Left lung (tissue), 10 donors: ENCODE data around the gene DOHH. TPM values are rescaled to one million over a fixed set of nuclear protein-coding genes. Genes with fewer than 3 reads are reported as not detected.

Source experiments
- ATAC-seq: fragments of 200-7000 bp; cut with Tn5 transposase; one replicate; pipeline ENCODE4 v1.9.1; 2020; ENCODE audit warnings: moderate library complexity
- DNase-seq, 4 donors: peaks; one replicate each; pipeline ENCODE4 v3.0.0-alpha.2; 2013 to 2020
- H3K27ac ChIP-seq, 2 donors: fragments of 200-600 bp; sonication (generic) in 1 of 2; one replicate each; pipeline versions ENCODE4 v1.5.0 to v1.8.0; 2020 to 2021
- H3K27me3 ChIP-seq, 2 donors: fragments of 200-600 bp; sonication (generic) in 1 of 2; one replicate each; pipeline versions ENCODE4 v1.5.0 to v1.8.0; 2020 to 2021
- H3K36me3 ChIP-seq, 2 donors: fragments of 200-600 bp; sonication (generic) in 1 of 2; one replicate each; pipeline versions ENCODE4 v1.5.0 to v1.8.0; 2020 to 2021
- H3K4me1 ChIP-seq, 2 donors: fragments of 200-600 bp; one replicate each; pipeline ENCODE4 v1.8.0; 2021
- H3K4me3 ChIP-seq, 2 donors: fragments of 200-600 bp; sonication (generic) in 1 of 2; one replicate each; pipeline versions ENCODE4 v1.5.0 to v1.8.0; 2020 to 2021; ENCODE audit warnings: mild to moderate bottlenecking in 1 of 2
- H3K9me3 ChIP-seq, 2 donors: fragments of 200-600 bp; sonication (generic) in 1 of 2; one replicate each; pipeline versions ENCODE4 v1.5.0 to v1.8.0; 2020 to 2021
- intact Hi-C, 2 donors: fragments of 100-400 bp; cut with DNase I; formaldehyde crosslinking; loops; one replicate each; pipeline versions ENCODE4 v1.11.2 to v1.14.2; 2022
- polyA plus RNA-seq, 6 donors: library from polyadenylated mRNA; unstranded; fragments of 120-200 nt; gene quantifications; one replicate each; pipeline ENCODE4 v1.2.1, GENCODE V29; 2013; ENCODE audit not compliant: insufficient read length in 6 of 6
- total RNA-seq, 2 donors: library from RNA; stranded (reverse); fragmentation: NEBNext Ultra II Directional; extraction: Animal tissue kit (Norgen Biotek cat#: 25700); gene quantifications; one replicate each; pipeline ENCODE4 v1.2.1, GENCODE V29; 2021
- TF ChIP-seq, protein P1 (sequence below), 2 donors: fragments of 200-600 bp; sonication (generic) in 1 of 2; IDR thresholded peaks; one replicate each; pipeline versions ENCODE4 v1.5.0 to v1.8.0; 2021; ENCODE audit warnings: antibody characterized with exemption in 2 of 2
- donor health status: DM: no; HTN: yes; CAD: no.
- donor health status: DM: no; HTN: no; CAD: no.

The DOHH gene
- total and polyA plus RNA-seq, 8 donors: 5.8 to 14.1 (median 7.9) TPM

DNA sequence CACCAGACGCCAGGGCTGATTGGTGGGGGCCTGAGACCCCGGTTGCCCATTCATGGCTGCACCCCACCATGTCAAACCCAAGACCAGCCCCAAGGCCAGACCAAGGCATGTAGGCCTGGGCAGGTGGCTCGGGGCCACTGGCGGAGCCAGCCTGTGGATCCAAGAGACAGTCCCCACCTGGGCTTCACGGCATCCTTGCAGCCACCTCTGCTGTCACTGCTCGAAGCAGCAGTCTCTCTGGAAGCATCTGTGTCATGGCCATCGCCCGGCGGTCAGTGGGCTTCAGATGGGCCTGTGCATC, 34.7 kb upstream of the DOHH start:
- intact Hi-C loops: no loop called here
- TF ChIP-seq, protein P1, sequence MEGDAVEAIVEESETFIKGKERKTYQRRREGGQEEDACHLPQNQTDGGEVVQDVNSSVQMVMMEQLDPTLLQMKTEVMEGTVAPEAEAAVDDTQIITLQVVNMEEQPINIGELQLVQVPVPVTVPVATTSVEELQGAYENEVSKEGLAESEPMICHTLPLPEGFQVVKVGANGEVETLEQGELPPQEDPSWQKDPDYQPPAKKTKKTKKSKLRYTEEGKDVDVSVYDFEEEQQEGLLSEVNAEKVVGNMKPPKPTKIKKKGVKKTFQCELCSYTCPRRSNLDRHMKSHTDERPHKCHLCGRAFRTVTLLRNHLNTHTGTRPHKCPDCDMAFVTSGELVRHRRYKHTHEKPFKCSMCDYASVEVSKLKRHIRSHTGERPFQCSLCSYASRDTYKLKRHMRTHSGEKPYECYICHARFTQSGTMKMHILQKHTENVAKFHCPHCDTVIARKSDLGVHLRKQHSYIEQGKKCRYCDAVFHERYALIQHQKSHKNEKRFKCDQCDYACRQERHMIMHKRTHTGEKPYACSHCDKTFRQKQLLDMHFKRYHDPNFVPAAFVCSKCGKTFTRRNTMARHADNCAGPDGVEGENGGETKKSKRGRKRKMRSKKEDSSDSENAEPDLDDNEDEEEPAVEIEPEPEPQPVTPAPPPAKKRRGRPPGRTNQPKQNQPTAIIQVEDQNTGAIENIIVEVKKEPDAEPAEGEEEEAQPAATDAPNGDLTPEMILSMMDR (IDR thresholded peaks at IDR 0.05): no peak
- no peak overlapping the region for H3K4me3 ChIP-seq
- no peaks in the 10 kb centered on the region for H3K9me3 ChIP-seq
- DNase-seq: no peak
- H3K27ac ChIP-seq: no peak overlapping the region
- H3K27me3 ChIP-seq: no peaks in the 10 kb centered on the region
- H3K4me1 ChIP-seq: no peaks in the 10 kb centered on the region
- no peak for ATAC-seq
- peaks cover 0 to 85% of the 10 kb centered on the region in 2 donors for H3K36me3 ChIP-seq

DNA sequence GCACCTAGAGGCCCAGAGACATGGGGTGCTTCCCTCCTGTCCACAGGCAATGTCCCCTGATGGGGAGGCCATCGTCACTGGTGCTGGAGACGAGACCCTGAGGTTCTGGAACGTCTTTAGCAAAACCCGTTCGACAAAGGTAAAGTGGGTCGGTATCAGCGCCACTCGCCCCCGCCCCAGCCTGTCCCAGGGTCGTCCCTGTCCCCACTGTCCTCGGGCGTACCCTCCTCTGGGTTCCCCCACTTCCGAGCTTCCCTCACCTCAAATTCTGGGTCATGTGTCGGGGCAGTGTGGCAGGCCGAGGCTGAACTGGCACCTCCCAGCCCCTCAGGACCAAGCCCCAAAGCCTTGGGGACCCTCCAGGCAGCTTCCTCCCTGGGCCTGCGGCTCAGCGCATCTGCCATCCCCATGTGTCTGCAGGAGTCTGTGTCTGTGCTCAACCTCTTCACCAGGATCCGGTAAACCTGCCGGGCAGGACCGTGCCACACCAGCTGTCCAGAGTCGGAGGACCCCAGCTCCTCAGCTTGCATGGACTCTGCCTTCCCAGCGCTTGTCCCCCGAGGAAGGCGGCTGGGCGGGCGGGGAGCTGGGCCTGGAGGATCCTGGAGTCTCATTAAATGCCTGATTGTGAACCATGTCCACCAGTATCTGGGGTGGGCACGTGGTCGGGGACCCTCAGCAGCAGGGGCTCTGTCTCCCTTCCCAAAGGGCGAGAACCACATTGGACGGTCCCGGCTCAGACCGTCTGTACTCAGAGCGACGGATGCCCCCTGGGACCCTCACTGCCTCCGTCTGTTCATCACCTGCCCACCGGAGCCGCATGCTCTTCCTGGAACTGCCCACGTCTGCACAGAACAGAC, 34.1 kb upstream of the DOHH start:
- no peak overlapping the region for H3K27ac ChIP-seq
- no peaks in the 10 kb centered on the region for H3K27me3 ChIP-seq
- H3K4me3 ChIP-seq: no peak overlapping the region
- TF ChIP-seq, protein P1 (IDR thresholded peaks at IDR 0.05): no peak
- no peaks in the 10 kb centered on the region for H3K4me1 ChIP-seq
- peaks cover 0 to 84% of the 10 kb centered on the region in 2 donors for H3K36me3 ChIP-seq
- DNase-seq (no peak), ATAC-seq (no peak)
- no peaks in the 10 kb centered on the region for H3K9me3 ChIP-seq
- intact Hi-C loops: no loop called here

DNA sequence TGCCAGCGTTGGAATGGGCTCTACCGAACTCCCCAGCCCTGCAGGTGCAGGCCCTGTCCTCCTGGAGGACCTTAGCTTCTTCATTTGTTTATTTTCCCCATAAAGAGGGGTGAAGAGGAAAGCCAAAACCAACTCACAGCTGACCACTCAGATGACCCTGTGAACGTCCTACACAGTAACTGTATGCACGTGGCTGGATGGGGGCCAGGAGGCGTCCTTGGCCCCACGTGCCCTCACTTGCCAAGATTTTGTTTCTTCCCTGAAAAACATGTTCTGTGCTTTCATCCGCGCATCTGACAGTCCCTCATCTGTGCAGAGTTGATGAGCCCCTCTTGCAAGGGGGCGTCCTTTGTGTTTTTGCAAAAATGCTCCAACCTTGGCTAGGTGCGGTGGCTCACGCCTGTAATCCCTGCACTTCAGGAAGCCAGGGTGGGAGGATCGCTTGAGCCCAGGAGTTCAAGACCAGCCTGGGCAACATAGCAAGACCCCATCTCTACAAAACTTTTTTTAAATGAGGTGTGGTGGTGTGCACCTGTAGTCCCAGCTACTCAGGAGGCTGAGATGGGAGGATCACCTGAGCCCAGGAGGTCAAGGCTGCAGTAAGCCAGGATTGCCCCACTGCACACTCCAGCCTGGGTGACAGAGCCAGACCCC, 33.2 kb upstream of the DOHH start:
- H3K4me1 ChIP-seq: no peaks in the 10 kb centered on the region
- DNase-seq: no peak
- peaks cover 0 to 75% of the 10 kb centered on the region in 2 donors for H3K36me3 ChIP-seq
- TF ChIP-seq, protein P1 (IDR thresholded peaks at IDR 0.05): no peak
- H3K27ac ChIP-seq: no peak overlapping the region
- H3K9me3 ChIP-seq: no peaks in the 10 kb centered on the region
- no peaks in the 10 kb centered on the region for H3K27me3 ChIP-seq
- ATAC-seq: no peak
- no peak overlapping the region for H3K4me3 ChIP-seq
- intact Hi-C loops: no loop called here

DNA sequence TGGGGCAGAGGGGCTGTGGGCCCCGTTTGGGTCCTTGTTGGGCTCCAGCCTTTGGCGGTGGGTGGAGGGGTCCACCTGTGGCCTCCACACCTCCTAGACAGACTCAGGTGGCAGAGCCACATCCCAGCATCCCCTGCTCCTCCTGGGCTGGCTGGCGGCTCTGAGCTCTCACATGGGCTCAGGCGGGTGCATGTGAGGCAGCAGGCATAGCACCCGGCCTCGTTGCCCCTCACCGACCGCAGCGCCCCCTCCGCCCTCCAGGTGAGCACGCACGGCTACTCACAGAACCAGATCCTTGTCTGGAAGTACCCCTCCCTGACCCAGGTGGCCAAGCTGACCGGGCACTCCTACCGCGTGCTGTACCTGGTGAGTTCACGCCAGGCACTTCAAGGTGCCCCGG, 32.6 kb upstream of the DOHH start:
- H3K4me3 ChIP-seq: no peak overlapping the region
- no peaks in the 10 kb centered on the region for H3K4me1 ChIP-seq
- TF ChIP-seq, protein P1 (IDR thresholded peaks at IDR 0.05): no peak
- DNase-seq (no peak), ATAC-seq (no peak)
- H3K36me3 ChIP-seq: peaks cover 0 to 73% of the 10 kb centered on the region in 2 donors
- H3K27ac ChIP-seq: no peak overlapping the region
- H3K9me3 ChIP-seq: no peaks in the 10 kb centered on the region
- intact Hi-C loops: no loop called here
- no peaks in the 10 kb centered on the region for H3K27me3 ChIP-seq

DNA sequence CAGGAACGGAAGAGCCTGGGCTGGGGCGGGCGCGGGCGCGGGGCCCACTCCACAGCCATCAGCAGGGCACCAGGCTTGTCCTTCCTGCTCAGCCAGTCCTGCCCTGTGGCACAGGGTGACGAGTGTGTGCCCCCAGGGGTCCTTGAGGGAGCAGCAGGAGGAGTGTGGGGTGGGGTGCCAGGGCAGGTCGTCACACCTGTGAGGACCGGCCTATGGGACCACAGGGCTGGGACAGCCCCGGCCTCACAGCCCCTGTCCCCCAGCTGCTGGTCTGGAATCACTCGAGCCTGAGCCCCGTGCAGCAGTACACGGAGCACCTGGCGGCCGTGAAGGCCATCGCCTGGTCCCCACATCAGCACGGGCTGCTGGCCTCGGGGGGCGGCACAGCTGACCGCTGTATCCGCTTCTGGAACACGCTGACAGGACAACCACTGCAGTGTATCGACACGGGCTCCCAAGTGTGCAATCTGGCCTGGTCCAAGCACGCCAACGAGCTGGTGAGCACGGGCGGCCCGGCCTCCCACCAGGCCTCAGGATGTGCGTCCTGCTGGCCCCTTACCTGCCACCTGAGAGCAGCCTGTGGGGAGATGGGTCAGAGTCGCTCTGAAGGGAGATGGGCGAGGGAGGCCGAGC, 31.8 kb upstream of the DOHH start:
- no peaks in the 10 kb centered on the region for H3K27me3 ChIP-seq
- no peak overlapping the region for H3K4me3 ChIP-seq
- TF ChIP-seq, protein P1 (IDR thresholded peaks at IDR 0.05): no peak
- no peaks in the 10 kb centered on the region for H3K9me3 ChIP-seq
- intact Hi-C loops: no loop called here
- no peak overlapping the region for H3K27ac ChIP-seq
- H3K36me3 ChIP-seq: peaks cover 0 to 79% of the 10 kb centered on the region in 2 donors
- DNase-seq: no peak
- no peaks in the 10 kb centered on the region for H3K4me1 ChIP-seq
- no peak for ATAC-seq
